GM12878 (cell line): ENCODE data around the gene MOB2. TPM values are rescaled to one million over a fixed set of nuclear protein-coding genes. Genes with fewer than 3 reads are reported as not detected.

Source experiments
- ATAC-seq: fragments of 200-7000 bp; cut with Tn5 transposase; 3 replicates; pipeline ENCODE4 v1.9.1; 2020; ENCODE audit warnings: mild to moderate bottlenecking, moderate library complexity
- BruUV-seq: library from RNA; stranded (reverse); fragments of 400-500 nt; replicated peaks from 2 replicates; lab custom pipeline; 2021; lab: Mats Ljungman, UMichigan
- CTCF ChIA-PET: fragments of 300-600 bp; sonication (Branson Sonifier 250); formaldehyde crosslinking; extraction: SDS; loops from one replicate; lab custom pipeline; 2021; ENCODE audit warnings: inconsistent platforms; lab: Yijun Ruan, JAX
- POLR2A ChIA-PET: fragments of 350-600 bp; formaldehyde crosslinking; extraction: SDS; loops from one replicate; lab custom pipeline; 2021; ENCODE audit warnings: inconsistent platforms; lab: Charles Lee
- RAD21 ChIA-PET: fragments of 300-600 bp; sonication (Branson Sonifier 250); formaldehyde crosslinking; loops from one replicate; lab custom pipeline; 2023; ENCODE audit warnings: antibody characterized with exemption; ENCODE audit not compliant: unreplicated experiment; lab: Charles Lee
- SMC1A ChIA-PET: fragments of 300-600 bp; sonication (Branson Sonifier 250); formaldehyde crosslinking; loops from one replicate; lab custom pipeline; 2023; ENCODE audit not compliant: unreplicated experiment, uncharacterized antibody; lab: Charles Lee
- DNase-seq: peaks from one replicate; pipeline ENCODE4 v3.0.0-alpha.2; 2011; ENCODE audit warnings: low read depth, low spot score
- FAIRE-seq: peaks from 3 replicates; lab custom pipeline; 2011; peaks lifted over from hg19 to GRCh38; lab: Jason Lieb, UNC
- H2AFZ ChIP-seq: 2 replicates; pipeline ENCODE4 v1.6.0; 2011; ENCODE audit warnings: low read depth, low read length, control low read depth; ENCODE audit not compliant: control insufficient read depth
- H3K27ac ChIP-seq: 2 replicates; pipeline ENCODE4 v1.5.1; 2011; ENCODE audit warnings: control low read depth; ENCODE audit not compliant: control insufficient read depth, insufficient read depth
- H3K27me3 ChIP-seq, 2 experiments: replicated peaks in 1 of 2; 2 replicates each; pipeline versions ENCODE4 v1.6.0 to v1.6.1; 2011; ENCODE audit warnings: low read length in 1 of 2; ENCODE audit not compliant: control insufficient read depth in 2 of 2, insufficient read depth in 2 of 2
- H3K36me3 ChIP-seq, 2 experiments: 2 replicates each; pipeline ENCODE4 v1.5.1; 2011; ENCODE audit warnings: low read length in 1 of 2; ENCODE audit not compliant: control insufficient read depth in 2 of 2, insufficient read depth in 2 of 2
- H3K4me1 ChIP-seq: 2 replicates; pipeline ENCODE4 v1.6.1; 2011; ENCODE audit warnings: mild to moderate bottlenecking, low read length, moderate library complexity, mixed read lengths; ENCODE audit not compliant: control insufficient read depth, insufficient read depth
- H3K4me2 ChIP-seq: 2 replicates; pipeline ENCODE4 v1.6.0; 2011; ENCODE audit warnings: control low read depth; ENCODE audit not compliant: control insufficient read depth, insufficient read depth
- H3K4me3 ChIP-seq: fragments of 200-600 bp; sonication (generic); 2 replicates; pipeline ENCODE4 v1.5.1; 2016
- H3K79me2 ChIP-seq: 2 replicates; pipeline ENCODE4 v1.6.0; 2011; ENCODE audit warnings: low read length; ENCODE audit not compliant: control insufficient read depth, insufficient read depth
- H3K9ac ChIP-seq: 2 replicates; pipeline ENCODE4 v1.8.0; 2011; ENCODE audit warnings: low read length, control low read depth, mixed read lengths; ENCODE audit not compliant: control insufficient read depth, insufficient read depth
- H3K9me3 ChIP-seq: replicated peaks from 3 replicates; pipeline ENCODE4 v1.5.1; 2011; ENCODE audit warnings: mild to moderate bottlenecking, low read length; ENCODE audit not compliant: control insufficient read depth, insufficient read depth
- H4K20me1 ChIP-seq: 2 replicates; pipeline ENCODE4 v1.6.0; 2011; ENCODE audit not compliant: control insufficient read depth, insufficient read depth
- EP300 ChIP-seq, 2 experiments: fragments of 150-350 bp in 1 of 2; IDR thresholded peaks; 2 replicates each; pipeline ENCODE4 v1.6.1; 2011 to 2012; ENCODE audit warnings: low read depth in 2 of 2, low read length in 2 of 2, borderline replicate concordance in 1 of 2, improper control_type of control experiment in 1 of 2, inconsistent platforms in 1 of 2; ENCODE audit not compliant: control insufficient read depth in 1 of 2
- GATAD2B ChIP-seq: fragments of 450-650 bp; conservative IDR thresholded peaks from 2 replicates; pipeline ENCODE4 v1.6.1; 2017; ENCODE audit warnings: low read depth, mild to moderate bottlenecking, moderate library complexity
- IKZF2 ChIP-seq, 2 experiments: fragments of 450-650 bp; IDR thresholded peaks; 2 replicates each; pipeline ENCODE4 v1.6.1; 2017; ENCODE audit warnings: mild to moderate bottlenecking in 2 of 2, moderate library complexity in 2 of 2
- MXI1 ChIP-seq: fragments of 150-350 bp; IDR thresholded peaks from 2 replicates; pipeline ENCODE4 v1.6.1; 2011; ENCODE audit warnings: low read depth, mild to moderate bottlenecking, inconsistent platforms, low read length, improper control_type of control experiment
- NFYB ChIP-seq: IDR thresholded peaks from 2 replicates; pipeline ENCODE4 v1.6.1; 2011; ENCODE audit warnings: low read depth, mild to moderate bottlenecking, low read length, improper control_type of control experiment, moderate library complexity; ENCODE audit not compliant: insufficient read depth
- SUPT20H ChIP-seq: IDR thresholded peaks from 2 replicates; pipeline ENCODE4 v1.6.1; 2011; ENCODE audit warnings: low read depth, mild to moderate bottlenecking, low read length, moderate library complexity, borderline replicate concordance; ENCODE audit not compliant: control insufficient read depth
- TAF1 ChIP-seq: IDR thresholded peaks from 2 replicates; pipeline ENCODE4 v1.6.1; 2011; ENCODE audit warnings: mild to moderate bottlenecking, low read depth, low read length, borderline replicate concordance
- ZNF24 ChIP-seq: fragments of 450-650 bp; IDR thresholded peaks from 2 replicates; pipeline ENCODE4 v1.6.1; 2017; ENCODE audit warnings: antibody characterized with exemption, mild to moderate bottlenecking
- ZNF274 ChIP-seq: IDR thresholded peaks from one replicate; pipeline ENCODE4 v1.8.0; 2011; ENCODE audit not compliant: insufficient read length, insufficient read depth
- WGBS: methylation state at CpG from one replicate; pipeline ENCODE4 v1.1.6; 2016; ENCODE audit warnings: low lambda C conversion rate; ENCODE audit not compliant: insufficient replicate concordance, insufficient coverage; ENCODE audit errors: missing lambda C conversion rate; 5-methylcytosine and 5-hydroxymethylcytosine counted together
- in situ Hi-C: fragments of 300-500 bp; cut with MboI; formaldehyde crosslinking; loops from 9 replicates; pipeline ENCODE4 v1.14.3; 2018; ENCODE audit warnings: mixed read lengths
- intact Hi-C: fragments of 100-400 bp; cut with micrococcal nuclease; formaldehyde crosslinking; loops from one replicate; pipeline ENCODE4 v1.14.2; 2022; ENCODE audit not compliant: unreplicated experiment
- polyA plus RNA-seq, 11 experiments: library from polyadenylated mRNA; depleted of rRNA in 4 of 11; unstranded in 6 of 11; stranded (reverse) in 5 of 11; fragments of >200 nt; fragmentation: Nextera tagmentation in 4 of 11; fragmentation: Illumina TruSeq in 1 of 11; extraction: Ambion mirVana in 4 of 11; extraction: Trizol in 1 of 11; gene quantifications; 1 replicate in 1 of 11; 2 replicates in 10 of 11; pipeline versions ENCODE4 v1.2.1 to v1.2.3, GENCODE V29; 2011 to 2016; ENCODE audit warnings: inconsistent platforms in 2 of 11, missing spikeins in 2 of 11, low read depth in 1 of 11
- total RNA-seq, 4 experiments: library from RNA; depleted of rRNA in 3 of 4; stranded (reverse); fragments of >200 nt in 3 of 4; fragmentation: Illumina TruSeq in 1 of 4; extraction: Trizol in 1 of 4; gene quantifications; 2 replicates each; pipeline versions ENCODE4 v1.2.1 to v1.2.3, GENCODE V29; 2013 to 2021
- TF ChIP-seq, protein P1 (sequence below): fragments of 450-650 bp; IDR thresholded peaks from 2 replicates; pipeline ENCODE4 v1.6.1; 2016; ENCODE audit warnings: mild to moderate bottlenecking, moderate library complexity, borderline replicate concordance
- TF ChIP-seq, protein P2 (sequence below): fragments of 150-350 bp; IDR thresholded peaks from 2 replicates; pipeline ENCODE4 v1.6.1; 2014; ENCODE audit warnings: mild to moderate bottlenecking, low read depth, low read length
- TF ChIP-seq, protein P3 (sequence below): fragments of 450-650 bp; IDR thresholded peaks from 2 replicates; pipeline ENCODE4 v1.6.1; 2018; ENCODE audit warnings: borderline replicate concordance, mild to moderate bottlenecking; ENCODE audit not compliant: partially characterized antibody
- TF ChIP-seq, protein P4 (sequence below): fragments of 450-650 bp; IDR thresholded peaks from 2 replicates; pipeline ENCODE4 v1.6.1; 2014; ENCODE audit warnings: mild to moderate bottlenecking

MOB2 gene
- total and polyA plus RNA-seq, 10 of the 15 experiments (the other 5 are each of a cell fraction or from before 2014, with no cell fraction given) = 0.10 to 34.6 (median 15.5) TPM

DNA sequence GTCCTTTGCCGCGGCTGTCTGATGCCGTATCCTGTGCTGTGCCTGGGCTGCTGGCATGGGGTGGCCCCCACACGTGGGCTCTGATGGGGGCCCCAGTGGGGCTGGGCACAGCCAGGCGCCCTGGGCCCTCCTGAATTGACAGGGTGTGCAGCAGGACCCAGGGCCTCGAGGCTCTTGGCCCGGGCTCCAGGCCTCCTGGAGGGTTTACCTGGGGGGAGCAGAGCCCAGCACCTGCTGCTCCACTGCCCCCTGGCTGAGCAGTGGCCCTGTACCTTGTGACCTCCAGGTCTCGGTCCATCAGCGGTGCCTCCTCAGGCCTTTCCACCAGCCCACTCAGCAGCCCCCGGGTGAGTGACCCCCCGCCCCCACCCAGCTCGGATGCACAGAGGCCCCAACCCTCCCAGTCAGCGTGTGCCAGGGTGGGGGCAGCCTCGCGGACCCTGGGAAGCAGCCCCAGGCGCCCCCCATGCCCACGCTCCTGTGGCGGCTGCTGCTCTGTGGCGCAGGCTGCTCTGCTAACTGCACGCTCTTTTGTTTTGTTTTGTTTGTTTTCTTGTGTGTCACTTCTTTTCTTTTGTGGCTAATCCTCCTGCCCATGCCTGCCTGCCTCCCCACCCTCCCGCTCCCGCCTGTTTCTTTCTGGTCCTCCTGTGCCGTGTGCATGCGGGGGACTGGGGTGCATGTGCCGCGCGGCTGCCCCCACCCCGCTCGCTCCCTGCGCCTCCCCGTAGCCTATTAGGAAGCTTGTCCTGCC, 36.9 kb downstream of the MOB2 start:
- ATAC-seq (no peak), FAIRE-seq (no peak), DNase-seq (no peak)
- WGBS = 60% methylated on average over 28 of the region's 31 CpGs
- ChIA-PET POLR2A (no interaction called here), SMC1A (no interaction called here), RAD21 (interaction anchor here (1.4 kb wide), 1 partner anchor 125 kb away, joined by 3 read pairs; no protein-coding TSS in a partner anchor), CTCF (interaction anchor here (1.1 kb wide), 1 partner anchor 701 kb away, joined by 3 read pairs; no protein-coding TSS in a partner anchor)
- Histone ChIP-seq H2AFZ (no peak overlapping the region), H3K4me2 (no peak overlapping the region), H3K27me3 (no peaks in the 10 kb centered on the region), H3K9me3 (no peaks in the 10 kb centered on the region), H3K4me3 (no peak overlapping the region), H3K36me3 (no peaks in the 10 kb centered on the region), H3K27ac (no peak overlapping the region), H3K9ac (no peak overlapping the region), H3K79me2 (no peaks in the 10 kb centered on the region), H3K4me1 (no peaks in the 10 kb centered on the region), H4K20me1 (no peaks in the 10 kb centered on the region)
- in situ Hi-C loops (no loop called here), intact Hi-C loops (no loop called here)
- no TSS peak for BruUV-seq
- TF ChIP-seq EP300 (IDR thresholded peaks at IDR 0.05; ENCODE audit: borderline replicate concordance in 1 of 2, control insufficient read depth in 1 of 2, low read depth in 2 of 2, low read length in 2 of 2) (no peak), SUPT20H (no peak), ZNF274 (no peak), IKZF2 (IDR thresholded peaks at IDR 0.05) (no peak), TAF1 (no peak), ZNF24 (no peak), NFYB (no peak), GATAD2B (no peak), MXI1 (no peak)
- TF ChIP-seq, protein P1, sequence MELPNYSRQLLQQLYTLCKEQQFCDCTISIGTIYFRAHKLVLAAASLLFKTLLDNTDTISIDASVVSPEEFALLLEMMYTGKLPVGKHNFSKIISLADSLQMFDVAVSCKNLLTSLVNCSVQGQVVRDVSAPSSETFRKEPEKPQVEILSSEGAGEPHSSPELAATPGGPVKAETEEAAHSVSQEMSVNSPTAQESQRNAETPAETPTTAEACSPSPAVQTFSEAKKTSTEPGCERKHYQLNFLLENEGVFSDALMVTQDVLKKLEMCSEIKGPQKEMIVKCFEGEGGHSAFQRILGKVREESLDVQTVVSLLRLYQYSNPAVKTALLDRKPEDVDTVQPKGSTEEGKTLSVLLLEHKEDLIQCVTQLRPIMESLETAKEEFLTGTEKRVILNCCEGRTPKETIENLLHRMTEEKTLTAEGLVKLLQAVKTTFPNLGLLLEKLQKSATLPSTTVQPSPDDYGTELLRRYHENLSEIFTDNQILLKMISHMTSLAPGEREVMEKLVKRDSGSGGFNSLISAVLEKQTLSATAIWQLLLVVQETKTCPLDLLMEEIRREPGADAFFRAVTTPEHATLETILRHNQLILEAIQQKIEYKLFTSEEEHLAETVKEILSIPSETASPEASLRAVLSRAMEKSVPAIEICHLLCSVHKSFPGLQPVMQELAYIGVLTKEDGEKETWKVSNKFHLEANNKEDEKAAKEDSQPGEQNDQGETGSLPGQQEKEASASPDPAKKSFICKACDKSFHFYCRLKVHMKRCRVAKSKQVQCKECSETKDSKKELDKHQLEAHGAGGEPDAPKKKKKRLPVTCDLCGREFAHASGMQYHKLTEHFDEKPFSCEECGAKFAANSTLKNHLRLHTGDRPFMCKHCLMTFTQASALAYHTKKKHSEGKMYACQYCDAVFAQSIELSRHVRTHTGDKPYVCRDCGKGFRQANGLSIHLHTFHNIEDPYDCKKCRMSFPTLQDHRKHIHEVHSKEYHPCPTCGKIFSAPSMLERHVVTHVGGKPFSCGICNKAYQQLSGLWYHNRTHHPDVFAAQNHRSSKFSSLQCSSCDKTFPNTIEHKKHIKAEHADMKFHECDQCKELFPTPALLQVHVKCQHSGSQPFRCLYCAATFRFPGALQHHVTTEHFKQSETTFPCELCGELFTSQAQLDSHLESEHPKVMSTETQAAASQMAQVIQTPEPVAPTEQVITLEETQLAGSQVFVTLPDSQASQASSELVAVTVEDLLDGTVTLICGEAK = no peak
- TF ChIP-seq, protein P2, sequence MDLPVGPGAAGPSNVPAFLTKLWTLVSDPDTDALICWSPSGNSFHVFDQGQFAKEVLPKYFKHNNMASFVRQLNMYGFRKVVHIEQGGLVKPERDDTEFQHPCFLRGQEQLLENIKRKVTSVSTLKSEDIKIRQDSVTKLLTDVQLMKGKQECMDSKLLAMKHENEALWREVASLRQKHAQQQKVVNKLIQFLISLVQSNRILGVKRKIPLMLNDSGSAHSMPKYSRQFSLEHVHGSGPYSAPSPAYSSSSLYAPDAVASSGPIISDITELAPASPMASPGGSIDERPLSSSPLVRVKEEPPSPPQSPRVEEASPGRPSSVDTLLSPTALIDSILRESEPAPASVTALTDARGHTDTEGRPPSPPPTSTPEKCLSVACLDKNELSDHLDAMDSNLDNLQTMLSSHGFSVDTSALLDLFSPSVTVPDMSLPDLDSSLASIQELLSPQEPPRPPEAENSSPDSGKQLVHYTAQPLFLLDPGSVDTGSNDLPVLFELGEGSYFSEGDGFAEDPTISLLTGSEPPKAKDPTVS = no peak
- TF ChIP-seq, protein P3, sequence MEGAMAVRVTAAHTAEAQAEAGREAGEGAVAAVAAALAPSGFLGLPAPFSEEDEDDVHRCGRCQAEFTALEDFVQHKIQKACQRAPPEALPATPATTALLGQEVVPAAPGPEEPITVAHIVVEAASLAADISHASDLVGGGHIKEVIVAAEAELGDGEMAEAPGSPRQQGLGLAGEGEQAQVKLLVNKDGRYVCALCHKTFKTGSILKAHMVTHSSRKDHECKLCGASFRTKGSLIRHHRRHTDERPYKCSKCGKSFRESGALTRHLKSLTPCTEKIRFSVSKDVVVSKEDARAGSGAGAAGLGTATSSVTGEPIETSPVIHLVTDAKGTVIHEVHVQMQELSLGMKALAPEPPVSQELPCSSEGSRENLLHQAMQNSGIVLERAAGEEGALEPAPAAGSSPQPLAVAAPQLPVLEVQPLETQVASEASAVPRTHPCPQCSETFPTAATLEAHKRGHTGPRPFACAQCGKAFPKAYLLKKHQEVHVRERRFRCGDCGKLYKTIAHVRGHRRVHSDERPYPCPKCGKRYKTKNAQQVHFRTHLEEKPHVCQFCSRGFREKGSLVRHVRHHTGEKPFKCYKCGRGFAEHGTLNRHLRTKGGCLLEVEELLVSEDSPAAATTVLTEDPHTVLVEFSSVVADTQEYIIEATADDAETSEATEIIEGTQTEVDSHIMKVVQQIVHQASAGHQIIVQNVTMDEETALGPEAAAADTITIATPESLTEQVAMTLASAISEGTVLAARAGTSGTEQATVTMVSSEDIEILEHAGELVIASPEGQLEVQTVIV = no peak
- TF ChIP-seq, protein P4, sequence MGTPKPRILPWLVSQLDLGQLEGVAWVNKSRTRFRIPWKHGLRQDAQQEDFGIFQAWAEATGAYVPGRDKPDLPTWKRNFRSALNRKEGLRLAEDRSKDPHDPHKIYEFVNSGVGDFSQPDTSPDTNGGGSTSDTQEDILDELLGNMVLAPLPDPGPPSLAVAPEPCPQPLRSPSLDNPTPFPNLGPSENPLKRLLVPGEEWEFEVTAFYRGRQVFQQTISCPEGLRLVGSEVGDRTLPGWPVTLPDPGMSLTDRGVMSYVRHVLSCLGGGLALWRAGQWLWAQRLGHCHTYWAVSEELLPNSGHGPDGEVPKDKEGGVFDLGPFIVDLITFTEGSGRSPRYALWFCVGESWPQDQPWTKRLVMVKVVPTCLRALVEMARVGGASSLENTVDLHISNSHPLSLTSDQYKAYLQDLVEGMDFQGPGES = no peak
